GM12878 (cell line): ENCODE data around the gene RAD18. TPM values are rescaled to one million over a fixed set of nuclear protein-coding genes. Genes with fewer than 3 reads are reported as not detected.

Experiments used
- ATAC-seq: fragments of 200-7000 bp; cut with Tn5 transposase; 3 replicates; pipeline ENCODE4 v1.9.1; 2020; ENCODE audit warnings: mild to moderate bottlenecking, moderate library complexity
- BruUV-seq: library from RNA; stranded (reverse); fragments of 400-500 nt; replicated peaks from 2 replicates; lab custom pipeline; 2021; lab: Mats Ljungman, UMichigan
- CTCF ChIA-PET: fragments of 300-600 bp; sonication (Branson Sonifier 250); formaldehyde crosslinking; extraction: SDS; loops from one replicate; lab custom pipeline; 2021; ENCODE audit warnings: inconsistent platforms; lab: Yijun Ruan, JAX
- POLR2A ChIA-PET: fragments of 350-600 bp; formaldehyde crosslinking; extraction: SDS; loops from one replicate; lab custom pipeline; 2021; ENCODE audit warnings: inconsistent platforms; lab: Charles Lee
- RAD21 ChIA-PET: fragments of 300-600 bp; sonication (Branson Sonifier 250); formaldehyde crosslinking; loops from one replicate; lab custom pipeline; 2023; ENCODE audit warnings: antibody characterized with exemption; ENCODE audit not compliant: unreplicated experiment; lab: Charles Lee
- SMC1A ChIA-PET: fragments of 300-600 bp; sonication (Branson Sonifier 250); formaldehyde crosslinking; loops from one replicate; lab custom pipeline; 2023; ENCODE audit not compliant: unreplicated experiment, uncharacterized antibody; lab: Charles Lee
- DNase-seq: peaks from one replicate; pipeline ENCODE4 v3.0.0-alpha.2; 2011; ENCODE audit warnings: low read depth, low spot score
- FAIRE-seq: peaks from 3 replicates; lab custom pipeline; 2011; peaks lifted over from hg19 to GRCh38; lab: Jason Lieb, UNC
- H2AFZ ChIP-seq: 2 replicates; pipeline ENCODE4 v1.6.0; 2011; ENCODE audit warnings: low read depth, low read length, control low read depth; ENCODE audit not compliant: control insufficient read depth
- H3K27ac ChIP-seq: 2 replicates; pipeline ENCODE4 v1.5.1; 2011; ENCODE audit warnings: control low read depth; ENCODE audit not compliant: control insufficient read depth, insufficient read depth
- H3K27me3 ChIP-seq, 2 experiments: replicated peaks in 1 of 2; 2 replicates each; pipeline versions ENCODE4 v1.6.0 to v1.6.1; 2011; ENCODE audit warnings: low read length in 1 of 2; ENCODE audit not compliant: control insufficient read depth in 2 of 2, insufficient read depth in 2 of 2
- H3K36me3 ChIP-seq, 2 experiments: 2 replicates each; pipeline ENCODE4 v1.5.1; 2011; ENCODE audit warnings: low read length in 1 of 2; ENCODE audit not compliant: control insufficient read depth in 2 of 2, insufficient read depth in 2 of 2
- H3K4me1 ChIP-seq: 2 replicates; pipeline ENCODE4 v1.6.1; 2011; ENCODE audit warnings: mild to moderate bottlenecking, low read length, moderate library complexity, mixed read lengths; ENCODE audit not compliant: control insufficient read depth, insufficient read depth
- H3K4me2 ChIP-seq: 2 replicates; pipeline ENCODE4 v1.6.0; 2011; ENCODE audit warnings: control low read depth; ENCODE audit not compliant: control insufficient read depth, insufficient read depth
- H3K4me3 ChIP-seq: fragments of 200-600 bp; sonication (generic); 2 replicates; pipeline ENCODE4 v1.5.1; 2016
- H3K79me2 ChIP-seq: 2 replicates; pipeline ENCODE4 v1.6.0; 2011; ENCODE audit warnings: low read length; ENCODE audit not compliant: control insufficient read depth, insufficient read depth
- H3K9ac ChIP-seq: 2 replicates; pipeline ENCODE4 v1.8.0; 2011; ENCODE audit warnings: low read length, control low read depth, mixed read lengths; ENCODE audit not compliant: control insufficient read depth, insufficient read depth
- H3K9me3 ChIP-seq: replicated peaks from 3 replicates; pipeline ENCODE4 v1.5.1; 2011; ENCODE audit warnings: mild to moderate bottlenecking, low read length; ENCODE audit not compliant: control insufficient read depth, insufficient read depth
- H4K20me1 ChIP-seq: 2 replicates; pipeline ENCODE4 v1.6.0; 2011; ENCODE audit not compliant: control insufficient read depth, insufficient read depth
- ETV6 ChIP-seq, 2 experiments: fragments of 450-650 bp in 1 of 2; IDR thresholded peaks in 1 of 2; conservative IDR thresholded peaks in 1 of 2; 2 replicates each; pipeline ENCODE4 v1.6.1; 2014; ENCODE audit warnings: antibody characterized with exemption in 1 of 2, borderline replicate concordance in 1 of 2, low read depth in 1 of 2, mild to moderate bottlenecking in 1 of 2, moderate library complexity in 1 of 2
- EZH2 ChIP-seq: IDR thresholded peaks from 2 replicates; pipeline ENCODE4 v1.6.1; 2012; ENCODE audit warnings: low read depth, mild to moderate bottlenecking, control low read depth, inconsistent platforms, low read length, borderline replicate concordance; ENCODE audit not compliant: control insufficient read depth
- FOXM1 ChIP-seq: IDR thresholded peaks from 2 replicates; pipeline ENCODE4 v1.6.1; 2012; ENCODE audit warnings: low read depth, mild to moderate bottlenecking, inconsistent platforms, low read length, moderate library complexity
- MTA2 ChIP-seq: fragments of 450-650 bp; IDR thresholded peaks from 2 replicates; pipeline ENCODE4 v1.6.1; 2016; ENCODE audit warnings: low read depth, mild to moderate bottlenecking, moderate library complexity
- MYC ChIP-seq: IDR thresholded peaks from 2 replicates; pipeline ENCODE4 v1.6.1; 2011; ENCODE audit warnings: mild to moderate bottlenecking, low read length, moderate library complexity, inconsistent platforms; ENCODE audit not compliant: insufficient read depth, insufficient replicate concordance, insufficient read length, severe bottlenecking
- ZZZ3 ChIP-seq: IDR thresholded peaks from 2 replicates; pipeline ENCODE4 v1.6.1; 2011; ENCODE audit warnings: low read depth; ENCODE audit not compliant: control insufficient read depth, insufficient read length
- WGBS: methylation state at CpG from one replicate; pipeline ENCODE4 v1.1.6; 2016; ENCODE audit warnings: low lambda C conversion rate; ENCODE audit not compliant: insufficient replicate concordance, insufficient coverage; ENCODE audit errors: missing lambda C conversion rate; 5-methylcytosine and 5-hydroxymethylcytosine counted together
- in situ Hi-C: fragments of 300-500 bp; cut with MboI; formaldehyde crosslinking; loops from 9 replicates; pipeline ENCODE4 v1.14.3; 2018; ENCODE audit warnings: mixed read lengths
- intact Hi-C: fragments of 100-400 bp; cut with micrococcal nuclease; formaldehyde crosslinking; loops from one replicate; pipeline ENCODE4 v1.14.2; 2022; ENCODE audit not compliant: unreplicated experiment
- polyA plus RNA-seq, 11 experiments: library from polyadenylated mRNA; depleted of rRNA in 4 of 11; unstranded in 6 of 11; stranded (reverse) in 5 of 11; fragments of >200 nt; fragmentation: Nextera tagmentation in 4 of 11; fragmentation: Illumina TruSeq in 1 of 11; extraction: Ambion mirVana in 4 of 11; extraction: Trizol in 1 of 11; gene quantifications; 1 replicate in 1 of 11; 2 replicates in 10 of 11; pipeline versions ENCODE4 v1.2.1 to v1.2.3, GENCODE V29; 2011 to 2016; ENCODE audit warnings: inconsistent platforms in 2 of 11, missing spikeins in 2 of 11, low read depth in 1 of 11
- total RNA-seq, 4 experiments: library from RNA; depleted of rRNA in 3 of 4; stranded (reverse); fragments of >200 nt in 3 of 4; fragmentation: Illumina TruSeq in 1 of 4; extraction: Trizol in 1 of 4; gene quantifications; 2 replicates each; pipeline versions ENCODE4 v1.2.1 to v1.2.3, GENCODE V29; 2013 to 2021
- TF ChIP-seq, protein P1 (sequence below): fragments of 450-650 bp; IDR thresholded peaks from 2 replicates; pipeline ENCODE4 v1.6.1; 2017; ENCODE audit warnings: mild to moderate bottlenecking, moderate library complexity

RAD18 gene
- total and polyA plus RNA-seq, 10 of the 15 experiments (the other 5 are each of a cell fraction or from before 2014, with no cell fraction given): 8.7 to 38.6 (median 19.2) TPM

DNA sequence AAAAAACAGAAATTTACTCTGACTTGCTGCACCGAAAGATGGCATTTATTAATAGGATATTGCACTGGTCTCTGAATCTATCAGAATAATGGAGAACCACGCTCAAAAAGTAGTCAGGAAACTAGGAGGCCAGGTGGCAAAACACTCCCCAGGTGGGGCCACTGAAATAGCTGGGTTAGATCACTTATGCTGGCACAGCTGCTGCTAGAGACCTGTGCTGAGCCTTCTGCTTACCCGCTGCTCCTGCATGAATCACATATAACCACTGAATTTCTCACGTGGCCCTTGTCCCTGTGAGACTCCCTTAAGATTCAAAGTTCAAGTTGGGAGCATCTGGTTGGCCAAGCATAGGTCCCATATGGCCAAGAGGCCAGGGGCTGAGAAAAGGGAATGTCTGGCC is 127.9 kb downstream of the RAD18 start:
- Histone ChIP-seq H3K4me2 (no peak overlapping the region), H2AFZ (no peak overlapping the region), H3K4me3 (no peak overlapping the region), H3K27ac (no peak overlapping the region), H4K20me1 (no peaks in the 10 kb centered on the region), H3K9ac (no peak overlapping the region), H3K36me3 (no peaks in the 10 kb centered on the region), H3K79me2 (no peaks in the 10 kb centered on the region), H3K9me3 (no peaks in the 10 kb centered on the region), H3K4me1 (no peaks in the 10 kb centered on the region), H3K27me3 (no peaks in the 10 kb centered on the region)
- ATAC-seq (no peak), DNase-seq (no peak), FAIRE-seq (no peak)
- CTCF ChIA-PET: interaction anchor here (1.0 kb wide), 1 partner anchor 14 kb away, joined by 4 read pairs; no protein-coding TSS in a partner anchor
- in situ Hi-C loops: no loop called here
- intact Hi-C loops: no loop called here
- 70% methylated on average over 4 of the region's 4 CpGs for WGBS
- no TSS peak for BruUV-seq
- TF ChIP-seq FOXM1: no peak
- no peak for TF ChIP-seq EZH2
- no peak for TF ChIP-seq ETV6 (conservative IDR thresholded peaks at IDR 0.05 in 1 of 2, IDR thresholded peaks at IDR 0.05 in 1 of 2; ENCODE audit: borderline replicate concordance in 1 of 2, low read depth in 1 of 2)
- TF ChIP-seq ZZZ3: no peak
- TF ChIP-seq MYC: no peak
- no peak for TF ChIP-seq MTA2
- POLR2A ChIA-PET: no interaction called here
- RAD21 ChIA-PET: no interaction called here
- SMC1A ChIA-PET: no interaction called here

DNA sequence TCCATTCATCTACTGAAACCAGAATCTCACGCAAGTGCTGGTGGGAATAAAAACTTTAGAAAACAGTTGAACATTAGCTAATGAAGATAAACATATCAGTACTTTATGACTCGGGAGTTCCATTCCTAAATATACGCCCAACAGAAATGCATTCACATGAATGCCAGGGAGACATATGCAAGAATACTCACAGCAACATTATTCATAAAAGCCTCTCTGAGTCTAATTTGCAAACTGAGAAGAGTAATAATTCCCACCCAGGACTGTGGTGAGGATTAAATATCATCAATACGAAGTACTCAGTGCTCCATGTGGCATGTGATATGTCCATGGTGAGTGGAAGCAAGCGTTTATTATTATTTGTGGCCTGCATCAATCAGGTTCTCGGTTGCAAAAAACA is 128.3 kb downstream of the RAD18 start:
- Histone ChIP-seq H3K79me2 (no peaks in the 10 kb centered on the region), H3K4me2 (no peak overlapping the region), H3K27ac (no peak overlapping the region), H3K9me3 (no peaks in the 10 kb centered on the region), H3K4me3 (no peak overlapping the region), H3K9ac (no peak overlapping the region), H2AFZ (no peak overlapping the region), H4K20me1 (no peaks in the 10 kb centered on the region), H3K36me3 (no peaks in the 10 kb centered on the region), H3K4me1 (no peaks in the 10 kb centered on the region), H3K27me3 (no peaks in the 10 kb centered on the region)
- POLR2A ChIA-PET: no interaction called here
- WGBS: 89% methylated on average over 6 of the region's 6 CpGs
- TF ChIP-seq, protein P1, sequence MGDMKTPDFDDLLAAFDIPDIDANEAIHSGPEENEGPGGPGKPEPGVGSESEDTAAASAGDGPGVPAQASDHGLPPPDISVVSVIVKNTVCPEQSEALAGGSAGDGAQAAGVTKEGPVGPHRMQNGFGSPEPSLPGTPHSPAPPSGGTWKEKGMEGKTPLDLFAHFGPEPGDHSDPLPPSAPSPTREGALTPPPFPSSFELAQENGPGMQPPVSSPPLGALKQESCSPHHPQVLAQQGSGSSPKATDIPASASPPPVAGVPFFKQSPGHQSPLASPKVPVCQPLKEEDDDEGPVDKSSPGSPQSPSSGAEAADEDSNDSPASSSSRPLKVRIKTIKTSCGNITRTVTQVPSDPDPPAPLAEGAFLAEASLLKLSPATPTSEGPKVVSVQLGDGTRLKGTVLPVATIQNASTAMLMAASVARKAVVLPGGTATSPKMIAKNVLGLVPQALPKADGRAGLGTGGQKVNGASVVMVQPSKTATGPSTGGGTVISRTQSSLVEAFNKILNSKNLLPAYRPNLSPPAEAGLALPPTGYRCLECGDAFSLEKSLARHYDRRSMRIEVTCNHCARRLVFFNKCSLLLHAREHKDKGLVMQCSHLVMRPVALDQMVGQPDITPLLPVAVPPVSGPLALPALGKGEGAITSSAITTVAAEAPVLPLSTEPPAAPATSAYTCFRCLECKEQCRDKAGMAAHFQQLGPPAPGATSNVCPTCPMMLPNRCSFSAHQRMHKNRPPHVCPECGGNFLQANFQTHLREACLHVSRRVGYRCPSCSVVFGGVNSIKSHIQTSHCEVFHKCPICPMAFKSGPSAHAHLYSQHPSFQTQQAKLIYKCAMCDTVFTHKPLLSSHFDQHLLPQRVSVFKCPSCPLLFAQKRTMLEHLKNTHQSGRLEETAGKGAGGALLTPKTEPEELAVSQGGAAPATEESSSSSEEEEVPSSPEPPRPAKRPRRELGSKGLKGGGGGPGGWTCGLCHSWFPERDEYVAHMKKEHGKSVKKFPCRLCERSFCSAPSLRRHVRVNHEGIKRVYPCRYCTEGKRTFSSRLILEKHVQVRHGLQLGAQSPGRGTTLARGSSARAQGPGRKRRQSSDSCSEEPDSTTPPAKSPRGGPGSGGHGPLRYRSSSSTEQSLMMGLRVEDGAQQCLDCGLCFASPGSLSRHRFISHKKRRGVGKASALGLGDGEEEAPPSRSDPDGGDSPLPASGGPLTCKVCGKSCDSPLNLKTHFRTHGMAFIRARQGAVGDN: no peak
- RAD21 ChIA-PET: no interaction called here
- DNase-seq: no peak
- in situ Hi-C loops: no loop called here
- CTCF ChIA-PET: no interaction called here
- intact Hi-C loops: no loop called here
- no TSS peak for BruUV-seq
- ATAC-seq: no peak
- SMC1A ChIA-PET: no interaction called here
- FAIRE-seq: no peak
